GM23338 (cell line): ENCODE measurements around the gene ARSH. TPM values are rescaled to one million over a fixed set of nuclear protein-coding genes. Genes with fewer than 3 reads are reported as not detected.

Experiments
- ATAC-seq: fragments of 200-7000 bp; cut with Tn5 transposase; 3 replicates; pipeline ENCODE4 v1.9.1; 2020
- DNase-seq: peaks from one replicate; pipeline ENCODE4 v3.0.0-alpha.2; 2015; ENCODE audit warnings: low spot score
- H2AFZ ChIP-seq: fragments of 200-600 bp; sonication (generic); 2 replicates; pipeline ENCODE4 v1.8.0; 2016; ENCODE audit warnings: antibody characterized with exemption, mild to moderate bottlenecking, moderate library complexity
- H3F3A ChIP-seq: fragments of 200-600 bp; sonication (generic); replicated peaks from 2 replicates; pipeline ENCODE4 v1.8.0; 2017; ENCODE audit warnings: antibody characterized with exemption, mixed run types, low read depth
- H3K27ac ChIP-seq: fragments of 200-600 bp; sonication (generic); 2 replicates; pipeline ENCODE4 v1.6.1; 2016; ENCODE audit warnings: low read depth
- H3K27me3 ChIP-seq: fragments of 200-600 bp; sonication (generic); 2 replicates; pipeline ENCODE4 v1.8.0; 2016; ENCODE audit warnings: mild to moderate bottlenecking, mixed run types, moderate library complexity; ENCODE audit not compliant: insufficient read depth
- H3K36me3 ChIP-seq: fragments of 200-600 bp; sonication (generic); 2 replicates; pipeline ENCODE4 v1.8.0; 2016; ENCODE audit warnings: mild to moderate bottlenecking; ENCODE audit not compliant: insufficient read depth
- H3K4me1 ChIP-seq: fragments of 200-600 bp; sonication (generic); 2 replicates; pipeline ENCODE4 v1.8.0; 2016; ENCODE audit warnings: mild to moderate bottlenecking, moderate library complexity; ENCODE audit not compliant: insufficient read depth
- H3K4me2 ChIP-seq: fragments of 200-600 bp; sonication (generic); 2 replicates; pipeline ENCODE4 v1.7.1; 2017; ENCODE audit warnings: mixed run types
- H3K4me3 ChIP-seq: fragments of 200-600 bp; sonication (generic); 2 replicates; pipeline ENCODE4 v1.6.1; 2016; ENCODE audit warnings: mixed run types
- H3K79me2 ChIP-seq: fragments of 200-600 bp; sonication (generic); replicated peaks from 2 replicates; pipeline ENCODE4 v1.8.0; 2017; ENCODE audit warnings: mild to moderate bottlenecking; ENCODE audit not compliant: insufficient read depth
- H3K9me2 ChIP-seq: fragments of 200-600 bp; sonication (generic); 2 replicates; pipeline ENCODE4 v1.8.0; 2017; ENCODE audit not compliant: insufficient read depth
- H4K20me1 ChIP-seq: fragments of 200-600 bp; sonication (generic); replicated peaks from 2 replicates; pipeline ENCODE4 v1.8.0; 2017; ENCODE audit warnings: mild to moderate bottlenecking; ENCODE audit not compliant: insufficient read depth
- H3K27ac Mint-ChIP-seq: 2 replicates; pipeline ENCODE4 v1.8.0; 2020; ENCODE audit warnings: inconsistent platforms, mild to moderate bottlenecking, moderate library complexity, mixed read lengths
- H3K27me3 Mint-ChIP-seq: 3 replicates; pipeline ENCODE4 v1.8.0; 2022; ENCODE audit warnings: low read depth, mild to moderate bottlenecking, moderate library complexity, mixed read lengths, inconsistent platforms; ENCODE audit not compliant: insufficient read depth, poor library complexity
- H3K36me3 Mint-ChIP-seq: 3 replicates; pipeline ENCODE4 v1.8.0; 2021; ENCODE audit warnings: low read depth, mild to moderate bottlenecking, inconsistent platforms, moderate library complexity, mixed read lengths
- H3K4me1 Mint-ChIP-seq: 3 replicates; pipeline ENCODE4 v1.8.0; 2020; ENCODE audit warnings: mild to moderate bottlenecking, inconsistent platforms, mixed read lengths
- H3K4me3 Mint-ChIP-seq: 3 replicates; pipeline ENCODE4 v1.8.0; 2021; ENCODE audit warnings: moderate library complexity, mild to moderate bottlenecking, inconsistent platforms, mixed read lengths
- H3K9me3 Mint-ChIP-seq: 3 replicates; pipeline ENCODE4 v1.8.0; 2020; ENCODE audit warnings: moderate library complexity, mild to moderate bottlenecking, inconsistent platforms, mixed read lengths
- CREB1 ChIP-seq: fragments of 250-450 bp; sonication (Bioruptor Pico); IDR thresholded peaks from 2 replicates; pipeline ENCODE4 v1.5.0; 2020; ENCODE audit warnings: low read depth, mild to moderate bottlenecking, moderate library complexity
- ETS1 ChIP-seq: IDR thresholded peaks from 2 replicates; pipeline ENCODE4 v1.6.1; 2016; ENCODE audit warnings: antibody characterized with exemption
- EZH2 ChIP-seq: fragments of 200-600 bp; sonication (generic); IDR thresholded peaks from one replicate; pipeline ENCODE4 v1.8.0; 2017; ENCODE audit warnings: antibody characterized with exemption, mild to moderate bottlenecking, low read depth; ENCODE audit not compliant: unreplicated experiment
- EZH2phosphoT487 ChIP-seq: fragments of 200-600 bp; sonication (generic); IDR thresholded peaks from one replicate; pipeline ENCODE4 v1.8.1; 2018; ENCODE audit warnings: antibody characterized with exemption; ENCODE audit not compliant: unreplicated experiment
- JUNB ChIP-seq: IDR thresholded peaks from one replicate; pipeline ENCODE4 v1.6.1; 2016; ENCODE audit warnings: antibody characterized with exemption; ENCODE audit not compliant: unreplicated experiment
- NANOG ChIP-seq: IDR thresholded peaks from 2 replicates; pipeline ENCODE4 v1.6.1; 2016; ENCODE audit warnings: antibody characterized with exemption, borderline replicate concordance
- POLR2AphosphoS5 ChIP-seq: IDR thresholded peaks from 2 replicates; pipeline ENCODE4 v1.6.1; 2016; ENCODE audit warnings: antibody characterized with exemption, low read depth
- REST ChIP-seq: IDR thresholded peaks from one replicate; pipeline ENCODE4 v1.6.1; 2018; ENCODE audit warnings: antibody characterized with exemption; ENCODE audit not compliant: unreplicated experiment
- STAT1 ChIP-seq: IDR thresholded peaks from one replicate; pipeline ENCODE4 v1.6.1; 2016; ENCODE audit warnings: antibody characterized with exemption; ENCODE audit not compliant: unreplicated experiment
- ZNF114 ChIP-seq: fragments of 250-450 bp; sonication (Bioruptor Pico); IDR thresholded peaks from 2 replicates; pipeline ENCODE4 v1.5.0; 2020; ENCODE audit warnings: mild to moderate bottlenecking, moderate library complexity
- ZNF331 ChIP-seq: fragments of 250-450 bp; sonication (Bioruptor Pico); IDR thresholded peaks from 2 replicates; pipeline ENCODE4 v1.5.0; 2020; ENCODE audit warnings: low read depth, mild to moderate bottlenecking, moderate library complexity
- polyA plus RNA-seq: library from polyadenylated mRNA; unstranded; fragments of >200 nt; fragmentation: Nextera tagmentation; extraction: Ambion mirVana; gene quantifications from 2 replicates; pipeline ENCODE4 v1.2.1, GENCODE V29; 2016
- total RNA-seq: library from RNA; depleted of rRNA; stranded (reverse); fragments of >200 nt; shearing (Covaris generic); gene quantifications from 2 replicates; pipeline ENCODE4 v1.2.3, GENCODE V29; 2014
- TF ChIP-seq, protein P1 (sequence below): fragments of 250-450 bp; sonication (Bioruptor Pico); IDR thresholded peaks from 2 replicates; pipeline ENCODE4 v1.5.0; 2020; ENCODE audit warnings: mild to moderate bottlenecking, moderate library complexity
- TF ChIP-seq, protein P2 (sequence below), 2 experiments: fragments of 200-600 bp in 1 of 2; sonication (generic) in 1 of 2; conservative IDR thresholded peaks; 2 replicates each; pipeline versions ENCODE4 v1.5.1 to v1.6.1; 2016 to 2017; ENCODE audit warnings: antibody characterized with exemption in 2 of 2, low read depth in 2 of 2, mild to moderate bottlenecking in 2 of 2, moderate library complexity in 1 of 2

ARSH gene
- total and polyA plus RNA-seq, 2 experiments from 2014 or later: not detected

DNA sequence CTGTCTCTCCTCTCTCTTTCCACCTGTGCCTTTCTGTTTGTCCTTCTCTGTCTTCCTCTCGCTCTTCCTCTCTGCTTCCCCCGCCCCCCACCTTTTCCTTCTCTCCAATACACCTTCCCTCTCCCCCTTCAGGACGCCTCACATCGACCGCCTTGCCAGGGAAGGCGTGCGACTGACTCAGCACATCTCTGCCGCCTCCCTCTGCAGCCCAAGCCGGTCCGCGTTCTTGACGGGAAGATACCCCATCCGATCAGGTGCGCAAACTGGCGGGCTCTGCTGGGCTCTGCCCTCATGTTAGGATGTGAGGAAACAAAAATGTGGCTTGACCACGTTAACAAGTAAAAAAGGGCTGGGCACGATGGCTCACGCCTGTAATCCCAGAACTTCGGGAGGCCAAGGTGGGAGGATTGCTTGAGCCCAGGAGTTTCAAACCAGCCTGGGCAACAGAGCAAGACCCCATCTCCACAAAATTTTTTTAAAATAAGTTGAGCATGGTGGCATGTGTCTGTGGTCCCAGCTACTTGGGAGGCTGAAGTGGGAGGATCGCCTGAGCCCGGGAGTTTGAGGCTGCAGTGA, 70.2 kb downstream of the ARSH start:
- no peaks in the 10 kb centered on the region for H3K36me3 ChIP-seq

More for the DNA sequence above, 70.2 kb downstream of the ARSH start:
- Histone ChIP-seq H4K20me1 (no peaks in the 10 kb centered on the region), H3K4me3 (no peak overlapping the region), H3K27ac (no peak overlapping the region), H2AFZ (no peak overlapping the region; the same call in 1 of the 2 replicates), H3K9me2 (no peaks in the 10 kb centered on the region), H3K4me1 (no peaks in the 10 kb centered on the region), H3K27me3 (no peaks in the 10 kb centered on the region), H3F3A (no peaks in the 10 kb centered on the region), H3K79me2 (no peaks in the 10 kb centered on the region), H3K4me2 (no peak overlapping the region)
- peak; percentile 91 for ATAC-seq
- H3K9me3 Mint-ChIP-seq: no peaks in the 10 kb centered on the region
- peak; percentile 56 for DNase-seq
- peaks cover 7% of the 10 kb centered on the region; the same call in 2 of the 3 replicates for H3K4me1 Mint-ChIP-seq
- H3K27ac Mint-ChIP-seq: no peak overlapping the region
- TF ChIP-seq ZNF331 (CRISPR knock-in tag): no peak
- no peak for TF ChIP-seq JUNB
- no peak for TF ChIP-seq ZNF114
- no peak for TF ChIP-seq REST
- TF ChIP-seq POLR2AphosphoS5: no peak
- TF ChIP-seq STAT1: no peak
- no peak for TF ChIP-seq EZH2
- TF ChIP-seq ETS1: no peak
- no peak for TF ChIP-seq EZH2phosphoT487
- TF ChIP-seq, protein P1, sequence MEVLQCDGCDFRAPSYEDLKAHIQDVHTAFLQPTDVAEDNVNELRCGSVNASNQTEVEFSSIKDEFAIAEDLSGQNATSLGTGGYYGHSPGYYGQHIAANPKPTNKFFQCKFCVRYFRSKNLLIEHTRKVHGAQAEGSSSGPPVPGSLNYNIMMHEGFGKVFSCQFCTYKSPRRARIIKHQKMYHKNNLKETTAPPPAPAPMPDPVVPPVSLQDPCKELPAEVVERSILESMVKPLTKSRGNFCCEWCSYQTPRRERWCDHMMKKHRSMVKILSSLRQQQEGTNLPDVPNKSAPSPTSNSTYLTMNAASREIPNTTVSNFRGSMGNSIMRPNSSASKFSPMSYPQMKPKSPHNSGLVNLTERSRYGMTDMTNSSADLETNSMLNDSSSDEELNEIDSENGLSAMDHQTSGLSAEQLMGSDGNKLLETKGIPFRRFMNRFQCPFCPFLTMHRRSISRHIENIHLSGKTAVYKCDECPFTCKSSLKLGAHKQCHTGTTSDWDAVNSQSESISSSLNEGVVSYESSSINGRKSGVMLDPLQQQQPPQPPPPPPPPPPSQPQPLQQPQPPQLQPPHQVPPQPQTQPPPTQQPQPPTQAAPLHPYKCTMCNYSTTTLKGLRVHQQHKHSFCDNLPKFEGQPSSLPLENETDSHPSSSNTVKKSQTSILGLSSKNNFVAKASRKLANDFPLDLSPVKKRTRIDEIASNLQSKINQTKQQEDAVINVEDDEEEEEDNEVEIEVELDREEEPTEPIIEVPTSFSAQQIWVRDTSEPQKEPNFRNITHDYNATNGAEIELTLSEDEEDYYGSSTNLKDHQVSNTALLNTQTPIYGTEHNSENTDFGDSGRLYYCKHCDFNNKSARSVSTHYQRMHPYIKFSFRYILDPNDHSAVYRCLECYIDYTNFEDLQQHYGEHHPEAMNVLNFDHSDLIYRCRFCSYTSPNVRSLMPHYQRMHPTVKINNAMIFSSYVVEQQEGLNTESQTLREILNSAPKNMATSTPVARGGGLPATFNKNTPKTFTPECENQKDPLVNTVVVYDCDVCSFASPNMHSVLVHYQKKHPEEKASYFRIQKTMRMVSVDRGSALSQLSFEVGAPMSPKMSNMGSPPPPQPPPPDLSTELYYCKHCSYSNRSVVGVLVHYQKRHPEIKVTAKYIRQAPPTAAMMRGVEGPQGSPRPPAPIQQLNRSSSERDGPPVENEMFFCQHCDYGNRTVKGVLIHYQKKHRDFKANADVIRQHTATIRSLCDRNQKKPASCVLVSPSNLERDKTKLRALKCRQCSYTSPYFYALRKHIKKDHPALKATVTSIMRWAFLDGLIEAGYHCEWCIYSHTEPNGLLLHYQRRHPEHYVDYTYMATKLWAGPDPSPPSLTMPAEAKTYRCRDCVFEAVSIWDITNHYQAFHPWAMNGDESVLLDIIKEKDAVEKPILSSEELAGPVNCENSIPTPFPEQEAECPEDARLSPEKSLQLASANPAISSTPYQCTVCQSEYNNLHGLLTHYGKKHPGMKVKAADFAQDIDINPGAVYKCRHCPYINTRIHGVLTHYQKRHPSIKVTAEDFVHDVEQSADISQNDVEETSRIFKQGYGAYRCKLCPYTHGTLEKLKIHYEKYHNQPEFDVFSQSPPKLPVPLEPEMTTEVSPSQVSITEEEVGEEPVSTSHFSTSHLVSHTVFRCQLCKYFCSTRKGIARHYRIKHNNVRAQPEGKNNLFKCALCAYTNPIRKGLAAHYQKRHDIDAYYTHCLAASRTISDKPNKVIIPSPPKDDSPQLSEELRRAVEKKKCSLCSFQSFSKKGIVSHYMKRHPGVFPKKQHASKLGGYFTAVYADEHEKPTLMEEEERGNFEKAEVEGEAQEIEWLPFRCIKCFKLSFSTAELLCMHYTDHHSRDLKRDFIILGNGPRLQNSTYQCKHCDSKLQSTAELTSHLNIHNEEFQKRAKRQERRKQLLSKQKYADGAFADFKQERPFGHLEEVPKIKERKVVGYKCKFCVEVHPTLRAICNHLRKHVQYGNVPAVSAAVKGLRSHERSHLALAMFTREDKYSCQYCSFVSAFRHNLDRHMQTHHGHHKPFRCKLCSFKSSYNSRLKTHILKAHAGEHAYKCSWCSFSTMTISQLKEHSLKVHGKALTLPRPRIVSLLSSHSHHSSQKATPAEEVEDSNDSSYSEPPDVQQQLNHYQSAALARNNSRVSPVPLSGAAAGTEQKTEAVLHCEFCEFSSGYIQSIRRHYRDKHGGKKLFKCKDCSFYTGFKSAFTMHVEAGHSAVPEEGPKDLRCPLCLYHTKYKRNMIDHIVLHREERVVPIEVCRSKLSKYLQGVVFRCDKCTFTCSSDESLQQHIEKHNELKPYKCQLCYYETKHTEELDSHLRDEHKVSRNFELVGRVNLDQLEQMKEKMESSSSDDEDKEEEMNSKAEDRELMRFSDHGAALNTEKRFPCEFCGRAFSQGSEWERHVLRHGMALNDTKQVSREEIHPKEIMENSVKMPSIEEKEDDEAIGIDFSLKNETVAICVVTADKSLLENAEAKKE: no peak
- TF ChIP-seq, protein P2, sequence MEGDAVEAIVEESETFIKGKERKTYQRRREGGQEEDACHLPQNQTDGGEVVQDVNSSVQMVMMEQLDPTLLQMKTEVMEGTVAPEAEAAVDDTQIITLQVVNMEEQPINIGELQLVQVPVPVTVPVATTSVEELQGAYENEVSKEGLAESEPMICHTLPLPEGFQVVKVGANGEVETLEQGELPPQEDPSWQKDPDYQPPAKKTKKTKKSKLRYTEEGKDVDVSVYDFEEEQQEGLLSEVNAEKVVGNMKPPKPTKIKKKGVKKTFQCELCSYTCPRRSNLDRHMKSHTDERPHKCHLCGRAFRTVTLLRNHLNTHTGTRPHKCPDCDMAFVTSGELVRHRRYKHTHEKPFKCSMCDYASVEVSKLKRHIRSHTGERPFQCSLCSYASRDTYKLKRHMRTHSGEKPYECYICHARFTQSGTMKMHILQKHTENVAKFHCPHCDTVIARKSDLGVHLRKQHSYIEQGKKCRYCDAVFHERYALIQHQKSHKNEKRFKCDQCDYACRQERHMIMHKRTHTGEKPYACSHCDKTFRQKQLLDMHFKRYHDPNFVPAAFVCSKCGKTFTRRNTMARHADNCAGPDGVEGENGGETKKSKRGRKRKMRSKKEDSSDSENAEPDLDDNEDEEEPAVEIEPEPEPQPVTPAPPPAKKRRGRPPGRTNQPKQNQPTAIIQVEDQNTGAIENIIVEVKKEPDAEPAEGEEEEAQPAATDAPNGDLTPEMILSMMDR (conservative IDR thresholded peaks at IDR 0.05; ENCODE audit: low read depth in 2 of 2): no peak
- no peak for TF ChIP-seq CREB1 (CRISPR knock-in tag)
- TF ChIP-seq NANOG: no peak
- no peaks in the 10 kb centered on the region for H3K36me3 Mint-ChIP-seq
- peaks cover 5% of the 10 kb centered on the region for H3K27me3 Mint-ChIP-seq
- no peak overlapping the region; the same call in 2 of the 3 replicates for H3K4me3 Mint-ChIP-seq
